Activated CD8-positive, alpha-beta memory T cell treated with anti-CD3 and anti-CD28 coated beads for 48 hours (primary cell): ENCODE data around the gene PHETA1.
A peak's percentile ranks its signal among the peaks of the same experiment; 100 is the strongest.

Source experiments
- DNase-seq, 3 experiments: peaks; one replicate each; pipeline ENCODE4 v3.0.0-alpha.2; 2020; ENCODE audit warnings: low read depth in 2 of 3, low spot score in 2 of 3

The PHETA1 gene, protein sequence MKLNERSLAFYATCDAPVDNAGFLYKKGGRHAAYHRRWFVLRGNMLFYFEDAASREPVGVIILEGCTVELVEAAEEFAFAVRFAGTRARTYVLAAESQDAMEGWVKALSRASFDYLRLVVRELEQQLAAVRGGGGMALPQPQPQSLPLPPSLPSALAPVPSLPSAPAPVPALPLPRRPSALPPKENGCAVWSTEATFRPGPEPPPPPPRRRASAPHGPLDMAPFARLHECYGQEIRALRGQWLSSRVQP

DNA sequence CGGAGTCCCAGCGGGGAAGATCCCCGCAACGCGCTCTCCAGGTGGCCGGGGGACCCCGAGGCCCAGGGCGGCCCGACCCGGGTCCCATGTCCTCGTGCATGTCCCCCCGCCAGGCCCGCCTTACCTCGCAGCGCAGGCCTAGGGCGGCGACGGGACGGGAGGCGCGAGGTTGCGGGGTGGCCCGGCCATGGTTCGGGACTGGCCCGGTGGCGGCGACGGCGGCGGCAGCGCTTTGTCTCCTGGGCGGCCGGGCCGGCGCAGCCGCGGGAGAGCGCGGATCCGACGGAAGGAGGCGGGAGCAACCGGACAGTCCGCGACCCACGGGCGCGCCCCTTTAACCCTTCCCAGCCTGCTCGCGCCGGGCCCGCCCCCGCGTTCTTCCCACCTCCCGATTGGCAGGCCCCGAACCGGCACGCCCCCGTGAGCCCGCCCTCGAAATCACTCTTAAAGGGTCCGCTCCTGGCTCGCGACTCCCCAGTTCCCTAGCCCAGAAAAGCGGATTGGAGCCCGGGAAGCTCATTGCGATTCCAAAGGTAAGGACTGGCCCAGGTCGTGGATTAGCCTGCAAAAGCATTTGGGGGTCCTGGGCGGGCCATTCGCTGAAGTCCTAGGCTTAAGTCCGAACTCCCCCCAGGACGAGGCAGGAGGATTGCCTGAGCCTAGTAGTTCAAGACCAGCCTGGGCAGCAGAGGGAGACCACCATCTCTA lies at the start of gene PHETA1:
Gene PHETA1, minus strand, starts transcription at position 308 of the 708 bp plus-strand sequence. CDS start 5,668 bp downstream, outside the sequence.
- DNase-seq: peak; percentile 44 to 69 (median 58)

DNA sequence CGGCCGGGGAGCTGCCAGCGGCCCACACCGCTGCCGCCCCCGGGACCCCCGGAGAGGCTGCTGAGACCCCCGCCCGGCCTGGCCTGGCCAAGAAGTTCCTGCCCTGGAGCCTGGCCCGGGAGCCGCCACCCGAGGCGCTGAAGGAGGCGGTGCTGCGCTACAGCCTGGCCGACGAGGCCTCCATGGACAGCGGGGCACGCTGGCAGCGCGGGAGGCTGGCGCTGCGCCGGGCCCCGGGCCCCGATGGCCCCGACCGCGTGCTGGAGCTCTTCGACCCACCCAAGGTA lies 49.6 kb upstream of the PHETA1 start:
- no peak for DNase-seq

DNA sequence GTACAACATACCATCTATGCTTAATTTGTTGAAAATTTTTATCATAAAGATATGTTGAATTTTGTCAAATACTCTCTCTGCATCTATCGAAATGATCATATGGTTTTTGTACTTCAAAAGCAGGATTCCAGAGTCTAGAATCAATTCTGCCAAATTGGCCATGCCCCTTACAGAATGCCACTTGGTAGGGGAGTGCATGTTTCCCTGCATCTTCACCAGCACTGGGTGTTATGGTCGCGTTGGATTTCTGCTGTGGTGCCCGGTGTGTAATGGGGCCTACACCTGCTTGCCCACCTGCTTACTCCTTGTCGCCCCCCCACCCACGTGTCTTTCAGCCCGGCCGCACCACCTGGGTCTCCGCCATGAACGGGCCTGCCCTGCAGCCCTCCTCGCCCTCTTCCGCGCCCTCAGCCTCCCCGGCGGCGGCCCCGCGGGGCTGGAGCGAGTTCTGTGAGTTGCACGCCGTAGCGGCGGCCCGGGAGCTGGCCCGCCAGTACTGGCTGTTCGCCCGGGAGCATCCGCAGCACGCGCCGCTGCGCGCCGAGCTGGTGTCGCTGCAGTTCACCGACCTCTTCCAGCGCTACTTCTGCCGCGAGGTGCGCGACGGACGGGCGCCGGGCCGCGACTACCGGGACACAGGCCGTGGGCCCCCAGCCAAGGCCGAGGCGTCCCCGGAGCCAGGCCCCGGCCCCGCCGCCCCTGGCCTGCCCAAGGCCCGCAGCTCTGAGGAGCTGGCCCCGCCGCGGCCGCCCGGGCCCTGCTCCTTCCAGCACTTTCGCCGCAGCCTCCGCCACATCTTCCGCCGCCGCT lies 49.1 kb upstream of the PHETA1 start:
- no peak for DNase-seq

DNA sequence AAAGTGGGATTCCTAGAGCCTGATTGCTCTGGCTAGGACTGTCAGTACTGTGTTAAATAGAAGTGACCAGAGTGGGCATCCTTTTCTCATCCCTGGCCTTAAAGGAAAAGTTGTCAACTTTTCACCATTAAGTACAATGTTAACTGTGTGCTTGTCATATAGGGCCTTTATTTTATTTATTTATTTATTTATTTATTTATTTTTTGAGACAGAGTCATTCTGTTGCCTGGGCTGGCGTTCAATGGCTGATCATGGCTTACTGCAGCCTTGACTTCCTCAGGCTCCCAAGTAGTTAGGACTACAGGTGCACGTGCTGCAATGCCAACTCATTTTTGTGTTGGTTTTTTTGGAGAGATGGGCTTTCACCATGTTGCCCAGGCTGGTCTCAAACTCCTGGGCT lies 48.4 kb upstream of the PHETA1 start:
- no peak for DNase-seq

DNA sequence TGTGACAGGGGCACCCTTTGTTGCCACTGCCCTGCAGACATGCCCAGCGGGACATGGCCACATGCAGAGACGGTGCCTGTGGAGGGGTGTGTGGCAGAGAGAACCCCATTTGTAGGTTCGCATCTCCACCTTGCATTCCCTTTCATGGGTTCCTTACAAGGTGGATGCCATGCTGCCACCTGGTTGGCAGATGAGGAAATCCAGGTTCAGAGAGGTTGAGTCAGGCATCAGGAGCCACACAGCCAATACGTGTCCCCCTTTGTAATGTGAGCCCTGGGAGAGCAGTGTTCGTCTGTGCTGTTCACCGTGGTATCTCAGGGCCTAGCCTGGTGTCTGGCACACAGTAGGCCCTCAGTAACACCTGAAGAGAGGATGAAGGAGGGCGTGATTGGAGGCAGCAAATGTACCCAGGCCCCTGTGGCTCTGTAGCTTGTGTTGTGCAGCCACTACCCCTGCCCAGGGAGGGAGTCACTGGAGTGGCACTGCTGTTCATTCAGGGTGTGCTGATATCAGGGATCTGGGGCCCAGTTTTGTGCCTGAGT lies 45.9 kb upstream of the PHETA1 start:
- no peak for DNase-seq

DNA sequence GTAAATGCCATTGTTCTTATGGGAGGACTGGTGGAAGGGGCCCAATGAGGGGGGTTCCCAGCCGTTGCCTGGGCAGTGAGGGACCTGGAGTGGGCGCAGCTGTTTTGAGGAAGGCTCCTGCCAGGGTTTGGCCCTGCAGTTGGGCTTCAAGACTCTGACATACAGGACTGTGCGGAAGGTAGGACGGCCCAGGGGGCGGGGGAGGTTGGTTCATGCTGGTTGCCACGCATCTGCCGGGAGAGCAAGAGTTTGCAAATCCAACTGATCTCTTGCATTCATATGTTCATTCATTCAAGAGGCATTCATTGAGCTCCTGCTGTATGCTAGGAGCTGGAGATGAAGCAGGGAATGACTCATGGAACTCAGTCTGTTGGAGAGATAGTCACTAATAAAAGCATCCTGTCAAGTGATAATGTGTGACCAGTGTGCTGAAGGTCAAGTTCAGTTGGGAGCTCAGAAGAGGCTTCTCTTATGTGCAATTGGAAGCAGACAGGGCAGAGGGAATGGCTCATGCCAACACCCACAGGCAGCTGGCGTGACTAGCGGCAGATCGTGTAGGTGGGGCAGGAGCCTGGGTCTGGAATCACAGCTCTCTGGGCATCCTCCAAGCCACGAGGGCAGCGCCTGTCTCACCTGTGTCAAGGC lies 44.7 kb upstream of the PHETA1 start:
- DNase-seq: no peak

DNA sequence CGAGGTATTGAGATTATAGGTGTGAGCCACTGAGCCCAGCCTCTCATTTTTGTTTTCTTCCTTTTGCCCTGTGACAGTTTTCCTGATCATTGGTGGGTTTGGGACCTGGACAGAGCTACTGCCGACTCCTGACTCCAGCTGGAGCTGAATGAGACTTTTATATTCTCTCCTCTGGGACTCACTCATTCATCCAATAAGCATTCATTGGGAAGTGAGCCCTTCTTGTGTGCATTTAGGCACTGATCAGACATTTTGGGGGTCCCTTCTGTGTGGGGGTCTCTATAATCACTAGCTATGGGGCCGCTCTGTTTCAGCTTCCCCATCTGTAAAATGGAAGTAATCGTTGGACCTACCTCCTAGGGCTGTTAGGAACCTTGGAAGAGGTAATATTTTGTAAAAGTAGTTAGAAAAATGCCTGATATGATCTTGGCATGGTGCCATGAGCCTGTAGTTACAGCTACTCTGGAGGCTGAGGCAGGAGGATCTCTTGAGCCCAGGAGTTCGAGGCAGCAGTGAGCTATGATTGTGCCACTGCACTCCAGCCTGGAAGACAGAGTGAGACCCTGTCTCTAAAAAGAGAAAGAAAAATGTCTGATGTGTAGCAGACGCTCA lies 44.0 kb upstream of the PHETA1 start:
- DNase-seq: no peak

DNA sequence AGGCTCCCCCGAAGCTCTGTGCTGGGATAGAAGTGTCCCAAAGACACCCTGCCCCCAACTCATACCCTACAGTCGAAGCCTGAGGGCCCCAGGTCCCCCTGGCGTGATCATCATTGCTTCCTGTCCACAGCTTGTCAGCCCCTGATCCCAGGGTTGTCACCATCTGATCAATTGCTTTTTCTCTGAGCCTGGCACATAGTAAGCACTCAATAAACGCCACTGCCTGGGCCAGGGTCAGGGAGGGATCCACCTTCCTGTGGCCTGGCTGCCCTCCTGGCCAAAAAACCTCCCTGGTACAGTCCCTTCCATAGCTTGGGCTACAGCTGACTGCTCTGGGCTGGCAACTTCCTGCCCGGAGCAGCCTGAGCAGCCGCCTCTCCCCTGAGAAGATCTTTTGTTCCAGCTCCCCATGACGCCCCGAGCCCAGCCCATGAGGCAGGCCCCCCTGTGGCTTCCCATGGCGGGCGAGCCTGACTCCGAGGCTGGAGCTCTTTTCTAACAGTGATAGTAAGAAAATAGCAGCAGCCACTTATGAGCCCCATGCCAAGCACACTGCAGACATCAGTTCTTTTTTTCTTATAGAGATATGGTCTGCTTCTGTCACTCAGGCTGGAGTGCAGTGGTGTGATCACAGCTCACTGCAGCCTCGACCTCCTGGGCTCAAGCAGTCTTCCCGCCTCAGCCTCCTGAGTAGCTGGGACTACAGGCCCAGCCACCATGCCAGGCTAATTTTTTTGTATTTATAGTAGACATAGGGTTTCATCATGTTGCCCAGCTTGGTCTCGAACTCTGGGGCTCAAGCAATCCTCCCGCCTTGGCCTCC lies 43.3 kb upstream of the PHETA1 start:
- DNase-seq: no peak

DNA sequence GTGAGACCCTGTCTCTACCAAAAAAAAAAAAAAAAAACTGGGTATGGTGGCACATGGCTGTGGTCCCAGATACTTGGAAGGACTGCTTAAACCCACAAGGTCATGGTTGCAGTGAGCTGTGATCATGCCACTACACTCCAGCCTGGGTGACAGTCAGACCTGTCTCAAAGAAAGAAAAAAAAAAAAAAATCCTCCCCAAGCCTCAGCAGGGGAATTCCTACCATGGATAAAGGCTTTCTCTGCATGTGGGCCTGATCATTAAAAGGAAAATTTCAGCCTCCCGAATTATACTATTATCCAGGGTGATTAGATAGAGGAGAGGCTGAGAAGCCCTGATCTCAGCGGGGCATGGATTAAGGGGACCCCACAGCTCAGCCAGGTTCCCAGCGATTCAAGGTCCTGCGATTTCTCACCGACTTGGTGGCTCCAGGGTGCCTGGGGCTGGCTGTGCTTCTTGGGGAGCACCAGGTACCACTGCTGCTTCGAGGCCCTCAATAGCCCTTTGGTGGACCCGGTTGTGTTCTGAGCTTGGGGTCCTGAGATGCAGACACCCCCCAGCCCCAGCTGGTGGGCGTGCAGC lies 42.4 kb upstream of the PHETA1 start:
- DNase-seq: no peak

DNA sequence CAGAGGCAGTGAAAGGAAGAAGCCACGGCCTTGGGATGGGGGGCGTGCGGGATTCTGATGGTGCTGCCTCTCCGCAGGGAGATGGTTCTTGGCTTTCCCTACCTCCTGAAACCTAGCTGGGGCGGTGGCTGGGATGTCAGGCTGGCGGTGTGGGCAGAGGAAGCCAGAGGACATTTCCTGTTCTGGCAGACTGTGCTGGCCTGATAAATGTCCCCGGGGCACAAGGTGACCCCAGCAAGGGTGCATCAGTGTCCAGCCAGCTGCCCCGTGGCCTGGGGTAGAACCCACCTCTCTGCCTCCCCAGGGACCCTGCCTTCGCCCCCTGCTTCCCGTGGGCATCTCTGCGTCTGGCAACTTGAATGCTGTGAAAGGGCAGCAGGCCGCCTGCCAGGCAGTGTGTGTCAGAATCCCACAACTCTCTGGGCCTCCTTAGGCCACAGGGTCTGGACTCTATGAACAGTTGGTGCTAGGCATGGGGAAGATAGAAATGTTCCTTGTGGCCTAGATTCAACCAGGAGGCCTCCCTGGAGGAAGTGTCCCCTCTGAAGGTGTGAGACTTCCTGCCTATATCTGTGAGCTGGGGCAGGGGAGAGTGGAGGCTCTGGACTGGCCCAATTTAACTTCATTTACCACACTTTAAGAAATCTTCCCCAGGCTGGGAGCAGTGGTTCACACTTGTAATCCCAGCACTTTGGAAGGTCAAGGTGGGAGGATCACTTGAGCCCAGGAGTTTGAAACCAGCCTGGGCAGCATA lies 41.7 kb upstream of the PHETA1 start:
- no peak for DNase-seq

DNA sequence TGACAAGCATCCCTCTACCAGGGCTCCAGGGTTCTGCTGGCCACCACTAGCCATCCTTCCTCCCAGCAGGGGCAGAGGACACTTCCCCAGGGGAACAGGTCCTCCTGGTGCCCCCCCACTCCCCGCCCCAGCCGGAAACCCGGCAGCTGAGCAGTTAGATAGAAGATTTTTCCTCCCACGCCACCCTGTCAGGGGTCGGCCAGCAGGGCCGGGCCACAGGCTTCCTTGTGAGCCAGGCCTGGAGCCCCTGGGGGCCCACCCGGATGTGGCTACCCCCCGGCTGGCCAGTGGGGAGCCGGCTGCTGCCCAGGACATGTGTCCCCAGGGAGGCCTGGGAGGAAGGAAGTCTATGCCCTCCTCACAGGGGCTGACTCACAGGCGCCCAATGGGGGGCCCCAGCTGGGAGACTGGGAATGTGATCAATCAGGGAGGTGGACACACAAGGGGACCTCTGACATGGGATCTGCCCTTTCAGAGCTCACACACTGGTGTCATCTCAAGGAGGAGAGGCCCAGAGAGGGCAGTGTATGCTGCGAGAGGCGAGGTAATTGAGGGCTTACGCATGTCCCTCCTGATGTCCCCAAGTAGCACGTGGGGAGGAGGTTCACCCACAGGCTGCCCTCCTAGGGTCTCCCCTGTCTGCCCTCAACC lies 41.0 kb upstream of the PHETA1 start:
- no peak for DNase-seq

DNA sequence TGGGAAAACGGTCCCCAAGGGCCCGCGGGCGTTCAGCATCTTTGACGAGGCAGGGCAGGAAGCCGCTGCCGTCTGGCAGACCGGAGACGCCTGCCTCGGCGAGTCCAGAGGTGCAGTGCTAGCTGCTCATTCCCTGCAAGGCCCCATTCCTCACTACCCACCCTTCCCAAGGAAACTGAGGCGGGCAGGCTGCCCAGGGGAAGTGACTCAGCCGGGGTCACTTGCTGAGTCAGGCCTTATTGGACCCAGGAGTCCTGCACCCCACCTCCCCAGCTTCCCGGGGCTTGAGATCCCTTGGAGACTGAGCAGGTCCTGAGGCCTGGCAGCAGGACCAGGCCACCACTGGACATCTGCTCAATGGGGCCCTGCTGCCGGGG lies 40.5 kb upstream of the PHETA1 start:
- DNase-seq: no peak

DNA sequence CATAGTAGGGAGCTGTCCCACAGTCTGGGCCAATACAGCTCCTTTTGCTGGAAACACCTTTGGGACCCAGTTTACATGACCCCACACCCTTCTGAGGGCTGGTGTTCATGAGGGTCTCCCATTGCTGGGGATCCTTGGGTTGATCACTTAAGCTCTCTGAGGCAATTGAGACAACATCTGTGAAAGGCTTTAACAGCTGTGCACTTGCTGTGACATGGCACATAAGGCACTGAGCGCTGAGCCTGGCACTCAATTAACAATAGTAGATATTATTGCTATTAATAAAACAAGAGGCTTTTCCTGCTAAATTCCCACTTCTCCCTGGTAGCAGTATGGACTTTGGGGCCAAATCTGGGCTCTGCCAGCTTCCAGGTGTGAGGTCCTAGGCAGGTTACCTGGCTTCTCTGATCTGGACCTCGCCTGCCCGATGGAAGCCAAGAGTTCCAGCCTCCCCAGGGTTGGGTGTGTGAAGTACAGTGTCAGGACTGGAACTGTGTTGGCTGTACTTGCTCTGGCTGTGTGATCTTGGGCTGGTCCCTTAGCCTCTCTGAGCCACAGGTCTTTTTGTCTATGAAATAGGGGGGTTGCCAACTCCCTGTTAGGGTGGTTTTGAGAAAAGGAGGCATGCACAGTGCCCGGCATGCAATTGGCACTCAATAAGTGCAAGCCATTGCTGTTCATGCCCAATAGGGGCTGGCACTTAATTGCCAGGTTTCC lies 39.9 kb upstream of the PHETA1 start:
- DNase-seq: no peak

DNA sequence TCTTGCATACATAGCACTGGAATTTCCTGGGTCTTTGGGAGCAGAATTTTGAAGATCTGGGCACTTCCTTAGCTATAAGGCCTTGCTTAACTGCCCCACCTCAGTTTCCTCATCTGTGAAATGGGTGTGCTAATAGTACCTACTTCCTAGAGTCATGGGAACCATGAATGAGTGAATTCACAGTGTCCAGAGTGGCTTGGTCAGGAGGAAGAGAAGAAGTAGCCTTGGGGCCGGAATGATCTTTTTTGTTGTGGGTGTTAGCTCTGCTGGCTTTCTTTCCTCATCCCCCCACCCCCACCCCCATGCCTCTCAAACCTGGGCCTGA lies 39.2 kb upstream of the PHETA1 start:
- no peak for DNase-seq

DNA sequence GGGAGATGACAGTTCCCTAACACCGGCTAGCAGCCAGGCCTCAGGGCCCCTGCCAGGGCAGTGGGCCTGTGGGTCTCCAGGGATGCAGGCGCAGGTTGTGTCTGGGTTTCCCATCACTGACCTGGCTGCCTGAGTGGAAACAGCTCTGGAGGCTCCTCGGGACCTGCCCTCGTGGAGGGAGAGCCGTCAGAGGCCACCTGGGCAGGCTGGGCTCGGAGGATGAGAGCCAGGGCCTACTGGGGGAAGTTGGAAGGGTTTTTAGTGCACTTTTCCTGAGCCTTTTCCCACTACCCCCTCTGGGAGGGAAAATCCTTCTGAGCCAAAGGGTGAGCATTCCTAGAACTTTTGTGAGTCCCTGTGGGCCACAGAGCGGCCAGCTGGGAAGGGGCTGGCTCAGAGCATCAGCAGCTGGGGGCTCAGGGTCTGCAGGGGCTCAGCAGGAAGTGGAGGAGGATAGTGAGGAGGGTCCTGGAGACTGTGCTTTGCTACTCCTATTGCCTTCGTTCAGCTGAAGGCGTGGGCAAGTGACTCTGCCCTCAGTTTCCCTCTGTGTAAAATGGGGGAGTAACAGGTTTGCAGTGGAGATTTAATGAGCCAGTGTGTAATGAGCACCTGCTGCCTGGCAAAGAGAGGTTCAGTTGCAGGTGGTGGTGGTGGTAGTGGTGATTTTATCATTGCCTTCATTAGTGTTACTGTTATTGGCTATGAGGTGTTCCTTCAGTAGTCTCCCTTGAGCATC lies 38.7 kb upstream of the PHETA1 start:
- no peak for DNase-seq

DNA sequence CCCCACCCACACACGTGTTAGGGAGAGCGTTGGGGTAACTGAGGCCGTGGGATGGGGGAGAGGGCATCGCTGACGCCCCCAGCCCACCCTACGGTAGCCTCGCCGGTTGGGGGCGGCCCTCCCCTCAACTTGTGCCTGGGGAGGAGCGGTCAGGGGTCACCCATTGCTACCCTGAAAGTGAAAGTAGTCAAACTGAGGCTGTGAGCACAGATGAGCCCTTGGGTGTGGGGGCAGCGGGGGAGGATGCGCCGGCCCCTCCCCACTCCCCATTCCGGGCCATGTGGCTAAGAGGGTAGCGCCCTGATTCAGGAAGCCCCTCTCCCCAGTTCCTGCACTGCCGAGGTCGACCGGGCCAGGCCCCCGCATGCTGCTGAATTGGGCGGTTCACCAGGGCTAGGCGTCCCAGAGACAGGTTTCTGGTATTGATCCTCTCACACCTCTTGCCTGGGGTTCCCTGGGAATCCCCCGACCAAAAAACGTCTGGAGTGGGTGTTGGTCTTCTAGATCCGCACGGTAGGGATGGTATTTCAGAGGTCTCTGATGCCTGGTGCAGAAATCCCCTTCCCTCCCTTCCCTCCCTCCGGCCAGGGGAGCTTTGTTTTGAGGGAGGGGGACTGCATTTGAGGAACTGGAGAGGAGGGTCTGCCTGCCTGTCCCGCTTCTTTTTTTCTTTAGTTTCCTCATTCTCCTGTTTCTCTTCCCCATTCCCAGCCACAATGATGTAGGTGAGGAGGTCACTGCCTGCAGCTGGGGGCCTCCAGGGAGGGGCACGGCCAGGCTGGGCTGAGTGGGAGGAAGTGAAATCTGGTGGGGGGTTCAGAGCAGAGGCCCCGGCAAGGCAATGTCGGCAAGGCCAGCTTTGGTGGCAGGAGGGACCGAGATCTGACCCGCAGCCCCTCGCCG lies 37.8 kb upstream of the PHETA1 start:
- peak in 1 of 3 experiments; percentile 55 for DNase-seq
